Fibroblast of mammary gland (primary cell): Measurements from ENCODE around the gene MAGEB17.

Experiments used
- DNase-seq: peaks from one replicate; pipeline ENCODE4 v3.0.0-alpha.2; 2010; ENCODE audit warnings: low read depth
- H3K4me3 ChIP-seq: 2 replicates; pipeline ENCODE4 v1.5.1; 2011; ENCODE audit warnings: low read depth, mild to moderate bottlenecking, low read length, moderate library complexity; ENCODE audit not compliant: control insufficient read depth
- CTCF ChIP-seq: conservative IDR thresholded peaks from 2 replicates; pipeline ENCODE4 v1.5.1; 2011; ENCODE audit warnings: low read depth, low read length, inconsistent platforms; ENCODE audit not compliant: control insufficient read depth, insufficient read depth

The MAGEB17 gene

GRCh38 chrX:16187024-16187760 lies 19.9 kb downstream of the MAGEB17 start:
- DNase-seq, result peak; percentile 1
- no peak for TF ChIP-seq CTCF
- H3K4me3 ChIP-seq, result no peak overlapping the region

GRCh38 chrX:16188687-16189086 lies 21.4 kb downstream of the MAGEB17 start:
- H3K4me3 ChIP-seq, result no peak overlapping the region
- DNase-seq, result peak; percentile 27
- TF ChIP-seq CTCF, result no peak

- no peak for DNase-seq
- TF ChIP-seq CTCF, result no peak
- H3K4me3 ChIP-seq, result no peak overlapping the region
Observed at GRCh38 chrX:16191605-16192004, 24.3 kb downstream of the MAGEB17 start.

DNA sequence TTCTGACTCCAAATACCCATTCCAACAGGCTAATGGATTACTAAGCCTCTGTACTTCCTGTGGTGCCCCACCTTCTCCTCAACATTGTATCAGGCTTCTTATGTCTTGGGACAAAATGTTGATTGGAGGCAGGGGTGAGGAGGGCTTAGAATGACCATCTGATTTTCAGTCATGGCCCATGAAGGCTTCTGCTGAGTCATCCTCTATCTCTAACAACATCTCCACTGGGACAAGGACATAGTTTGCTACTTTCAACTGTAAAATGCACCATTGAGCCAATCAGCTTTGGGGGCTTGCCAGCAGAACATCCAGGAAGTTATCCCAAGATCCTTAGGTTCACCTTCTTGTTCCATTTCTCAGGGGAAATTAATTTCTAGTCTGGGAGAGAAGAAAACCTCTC lies 29.5 kb downstream of the MAGEB17 start:
- H3K4me3 ChIP-seq, result no peak overlapping the region
- TF ChIP-seq CTCF, result no peak
- DNase-seq, result peak; percentile 9

DNA sequence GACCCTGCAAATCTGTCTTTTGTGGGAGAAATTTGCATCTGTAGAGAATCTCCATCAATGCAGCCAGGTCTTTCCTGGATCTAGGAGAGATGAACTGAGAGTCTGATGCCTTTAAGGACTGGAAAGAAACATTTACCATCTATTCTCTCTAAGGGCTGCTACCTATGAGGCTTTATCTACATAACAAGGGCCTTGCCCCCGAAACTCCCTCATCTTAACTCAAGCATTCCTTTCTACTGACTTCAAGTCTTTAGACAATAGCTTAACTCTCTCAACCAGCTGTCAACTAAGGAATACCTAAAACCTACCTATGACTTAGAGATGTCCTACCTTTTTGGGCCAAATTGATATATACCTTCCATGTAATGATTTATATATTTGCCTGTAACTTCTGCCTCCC lies 32.1 kb downstream of the MAGEB17 start:
- no peak for DNase-seq
- no peak for TF ChIP-seq CTCF
- H3K4me3 ChIP-seq, result no peak overlapping the region

DNA sequence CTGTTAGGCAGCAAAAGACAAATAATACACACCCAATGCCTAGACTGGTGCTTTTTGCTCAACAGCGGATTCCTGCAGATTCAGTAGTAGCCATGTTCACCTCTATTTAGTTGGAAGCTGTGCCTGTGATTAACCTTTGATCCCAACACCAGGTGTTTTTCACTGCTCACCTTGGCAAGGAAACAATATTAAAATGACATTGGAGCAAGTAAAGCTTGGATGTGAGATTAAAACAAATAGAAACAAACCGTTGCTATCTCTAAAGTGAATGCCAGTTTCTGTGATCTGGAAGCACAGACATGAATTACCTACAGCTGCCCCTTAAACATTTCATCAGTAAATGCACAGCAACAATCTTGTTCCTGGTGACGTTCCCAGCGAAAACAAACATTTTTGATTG lies 35.7 kb downstream of the MAGEB17 start:
- no peak for DNase-seq
- no peak for TF ChIP-seq CTCF
- H3K4me3 ChIP-seq, result no peak overlapping the region
